HG03575 (cell line): Measurements from ENCODE around the gene PDXK.
"Not testable (repeated sequence)": the region's sequence is repeated elsewhere in the genome, so short reads cannot be mapped to it uniquely, and the experiment has no call there.

Source experiments
- ATAC-seq: cut with Tn5 transposase; IDR thresholded peaks from one replicate; pipeline ENCODE4 v1.9.1; 2021; ENCODE audit not compliant: unreplicated experiment, insufficient number of reproducible peaks, low FRiP score; ENCODE audit errors: extremely low read depth

PDXK gene

DNA sequence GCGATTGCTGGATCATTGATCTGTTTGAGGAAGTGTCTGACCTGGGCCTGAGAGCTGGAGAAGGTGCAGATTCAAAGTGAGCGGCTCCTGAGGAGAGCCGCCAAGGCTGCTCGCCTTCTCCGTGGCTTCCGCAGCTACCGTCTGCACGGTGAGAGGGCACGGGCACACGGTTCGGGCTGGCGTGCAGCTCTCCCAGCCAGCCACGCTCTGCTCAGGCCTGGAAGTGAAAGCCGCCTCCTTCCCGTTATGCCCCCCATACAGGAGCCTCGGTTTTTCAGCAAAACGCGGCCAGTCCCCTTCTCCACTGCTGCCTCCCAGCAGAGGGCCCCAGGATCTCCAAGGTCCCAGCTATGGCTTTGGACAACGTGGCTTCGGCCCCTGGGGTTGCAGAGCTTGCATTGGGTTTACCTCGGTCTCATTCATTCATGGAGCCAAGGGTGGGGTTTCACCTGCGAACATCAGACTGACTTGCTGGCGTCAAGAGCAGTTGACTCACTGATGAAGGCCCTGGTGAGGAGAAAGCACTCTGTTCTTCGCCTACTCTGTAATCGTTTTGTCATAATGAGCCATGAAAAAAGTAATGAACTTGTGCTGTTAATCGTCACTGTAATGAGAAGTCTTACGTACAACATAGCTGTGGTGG lies 24.4 kb upstream of the PDXK start:
- no peak for ATAC-seq

DNA sequence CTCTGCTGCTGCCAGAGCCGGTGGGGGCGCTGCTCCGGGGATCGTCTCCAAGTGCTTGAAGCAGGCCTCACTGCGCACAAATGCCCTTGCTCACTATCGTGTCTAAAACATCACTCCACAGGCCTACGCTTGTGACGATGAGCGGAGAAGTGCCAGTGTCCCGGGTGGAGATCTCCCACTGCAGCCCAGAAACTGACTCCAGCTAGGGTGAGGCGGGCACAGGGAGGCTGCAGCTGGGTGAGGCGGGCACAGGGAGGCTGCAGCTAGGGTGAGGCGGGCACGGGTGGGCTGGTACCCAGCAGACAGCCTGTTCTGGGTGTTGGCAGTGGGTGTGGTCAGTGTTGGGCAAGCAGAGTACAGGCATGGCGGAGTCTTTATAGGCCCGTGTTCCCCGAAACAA lies 22.7 kb upstream of the PDXK start:
- ATAC-seq, result no peak

DNA sequence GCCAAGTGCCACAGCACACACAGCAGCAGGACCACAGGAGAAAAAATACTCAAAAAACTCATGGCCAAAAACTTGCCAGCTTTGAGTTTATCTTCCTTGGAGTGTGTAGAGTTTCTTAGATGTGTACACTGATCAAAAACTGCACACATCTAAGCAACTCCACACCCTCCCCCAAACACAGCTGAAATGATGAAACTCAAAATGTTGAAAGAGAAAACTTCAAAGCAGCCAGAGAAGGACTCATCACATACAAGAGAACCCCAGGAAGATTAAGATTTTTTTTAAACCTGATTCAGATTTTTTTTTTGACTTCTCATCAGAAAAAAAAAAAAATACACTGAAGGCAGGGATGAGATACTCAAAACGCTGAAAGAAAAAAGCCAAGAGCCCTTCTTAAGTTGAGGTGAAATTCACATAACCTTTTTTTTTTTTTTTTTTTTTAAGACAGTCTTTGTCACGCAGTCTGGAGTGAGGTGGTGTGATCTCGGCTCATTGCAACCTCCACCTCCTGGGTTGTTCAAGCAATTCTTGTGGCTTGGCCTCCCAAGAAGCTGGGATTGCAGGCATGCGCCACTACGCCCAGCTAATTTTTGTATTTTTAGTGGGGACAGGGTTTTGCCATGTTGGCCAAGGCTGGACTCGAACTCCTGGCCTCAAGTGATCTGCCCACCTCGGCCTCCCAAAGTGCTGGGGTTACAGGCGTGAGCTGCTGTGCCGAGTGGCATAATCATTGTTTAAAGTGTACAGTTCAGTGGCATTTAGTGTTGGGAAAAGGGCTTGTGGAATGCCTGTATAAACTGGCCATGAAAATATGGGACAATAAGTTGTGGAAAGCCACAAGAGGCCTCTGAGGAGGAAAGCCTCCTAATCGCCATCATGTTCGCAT lies 20.9 kb upstream of the PDXK start:
- no peak for ATAC-seq

DNA sequence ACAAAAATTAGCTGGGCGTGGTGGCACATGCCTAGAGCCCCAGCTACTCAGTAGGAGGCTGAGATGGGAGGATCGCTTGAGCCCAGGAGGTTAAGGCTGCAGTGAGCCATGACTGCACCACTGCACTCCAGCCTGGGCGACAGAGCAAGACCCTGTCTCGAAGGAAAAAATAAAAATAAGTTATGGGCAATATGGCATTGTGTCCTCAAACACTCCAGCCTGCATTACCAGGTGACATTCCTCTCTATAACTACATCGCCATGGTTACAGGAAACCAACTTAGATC lies 19.5 kb upstream of the PDXK start:
- not testable (repeated sequence) for ATAC-seq

- ATAC-seq, result no peak
Observed at GRCh38 chr21:43699933-43700599, 18.9 kb upstream of the PDXK start.

- no peak for ATAC-seq
Observed at GRCh38 chr21:43701936-43702784, 16.8 kb upstream of the PDXK start.

- ATAC-seq, result no peak
Observed at GRCh38 chr21:43702785-43703034, 16.2 kb upstream of the PDXK start.

- ATAC-seq, result no peak
Observed at GRCh38 chr21:43703035-43703880, 15.7 kb upstream of the PDXK start.

- ATAC-seq, result no peak
Observed at GRCh38 chr21:43707462-43707861, 11.5 kb upstream of the PDXK start.

- no peak for ATAC-seq
Observed at GRCh38 chr21:43708745-43709381, 10.1 kb upstream of the PDXK start.

GRCh38 chr21:43712268-43712942 lies 6.5 kb upstream of the PDXK start:
- ATAC-seq, result no peak

GRCh38 chr21:43713123-43713522 lies 5.8 kb upstream of the PDXK start:
- ATAC-seq, result not testable (repeated sequence)

- no peak for ATAC-seq
Observed at GRCh38 chr21:43716376-43717165, 2.4 kb upstream of the PDXK start.

DNA sequence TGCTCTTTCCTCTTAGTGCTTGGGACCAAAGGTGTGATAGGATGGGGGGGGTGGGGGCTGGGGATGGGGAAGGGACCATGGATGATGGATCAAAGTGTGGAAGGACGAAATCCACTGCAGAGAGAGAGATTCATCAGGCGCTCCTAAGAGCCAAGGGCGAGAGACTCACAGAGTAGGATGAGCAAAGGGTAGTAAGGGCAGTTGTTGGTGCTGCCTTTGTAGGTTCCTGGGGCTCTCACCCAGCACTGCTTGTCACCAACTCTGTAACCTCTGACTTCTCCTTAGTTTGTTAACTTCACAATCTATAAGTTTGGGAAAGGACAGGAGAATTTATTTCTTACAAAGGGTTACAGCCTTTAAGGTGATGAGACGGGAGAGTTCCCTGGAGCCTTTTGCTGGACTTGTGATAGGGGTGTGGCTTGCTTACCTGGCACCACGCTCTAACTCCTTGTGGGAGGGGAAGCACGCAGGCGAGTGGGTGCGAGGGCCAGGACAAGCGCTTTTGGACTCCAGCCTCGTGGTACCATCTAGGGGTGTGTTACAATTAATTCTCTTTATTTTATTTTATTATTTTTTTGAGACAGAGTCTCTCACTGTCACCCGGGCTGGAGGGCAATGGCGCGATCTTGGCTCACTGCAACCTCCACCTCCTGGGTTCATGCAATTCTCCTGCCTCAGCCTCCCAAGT lies 1.6 kb upstream of the PDXK start:
- no peak for ATAC-seq

DNA sequence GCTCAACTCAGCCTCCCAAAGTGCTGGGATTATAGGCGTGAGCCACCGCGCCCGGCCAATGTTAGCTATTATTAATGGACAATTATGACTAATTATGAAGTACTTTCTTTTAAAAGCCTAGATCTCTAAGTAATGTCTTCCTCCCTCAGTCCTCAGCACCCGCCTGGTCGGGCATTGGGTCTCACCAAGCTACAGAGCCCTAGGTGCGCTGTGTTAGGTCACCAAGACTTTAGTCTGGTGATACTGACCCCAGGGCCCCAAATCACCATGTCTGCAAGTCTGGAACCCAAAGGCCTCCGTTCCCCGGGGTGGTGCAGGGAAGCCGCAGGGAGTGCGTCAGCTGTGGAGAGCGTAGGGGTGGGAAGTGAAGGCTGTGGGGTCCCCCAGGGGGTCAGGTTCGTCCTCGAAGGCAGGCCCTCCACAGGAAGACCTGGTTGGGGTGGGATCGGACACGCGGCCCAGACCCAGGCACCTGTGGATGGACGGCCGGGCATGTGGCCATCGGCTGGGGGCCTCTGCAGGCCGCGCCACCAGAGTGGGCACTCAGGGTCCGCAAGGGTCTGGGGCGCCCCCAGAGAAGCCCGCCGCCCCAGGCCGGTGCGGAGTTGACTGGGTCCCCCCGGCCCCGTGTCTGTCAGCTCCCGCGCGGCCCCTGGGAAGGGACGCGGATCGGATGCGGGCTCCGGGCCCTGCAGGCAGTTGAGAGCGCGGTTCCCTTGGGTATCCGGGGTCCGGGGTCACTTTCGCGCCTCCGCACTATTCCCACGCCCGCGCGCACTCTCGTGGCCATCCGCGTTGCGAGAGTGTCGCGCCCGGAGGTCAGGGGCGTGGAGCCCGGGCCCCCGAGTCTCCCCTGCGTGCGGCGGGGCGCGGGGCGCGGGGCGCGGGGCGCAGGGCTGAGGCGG lies 710 bp upstream of the PDXK start:
- ATAC-seq, result no peak
